T-helper 17 cell (primary cell): ENCODE data around the gene AP1M2. TPM values are rescaled to one million over a fixed set of nuclear protein-coding genes. Genes with fewer than 3 reads are reported as not detected.
"Not testable (repeated sequence)": the region's sequence is repeated elsewhere in the genome, so short reads cannot be mapped to it uniquely, and the experiment has no call there.

Experiments used
- ATAC-seq: fragments of 150-1000 bp; cut with Tn5 transposase; 2 replicates; pipeline ENCODE4 v1.10.0; 2021; ENCODE audit warnings: mild to moderate bottlenecking, moderate library complexity
- DNase-seq, 3 donors: peaks; one replicate each; pipeline versions ENCODE4 v3.0.0 to v3.0.0-alpha.2; 2020 to 2021
- H3K9me3 ChIP-seq: one replicate; pipeline ENCODE4 v1.7.0; 2013; ENCODE audit warnings: low read length, mild to moderate bottlenecking; ENCODE audit not compliant: control insufficient read depth, poor library complexity, severe bottlenecking
- H3K27ac Mint-ChIP-seq: one replicate; pipeline ENCODE4 v1.8.0; 2022; ENCODE audit warnings: mild to moderate bottlenecking, moderate library complexity, mixed read lengths
- H3K27me3 Mint-ChIP-seq: one replicate; pipeline ENCODE4 v1.8.0; 2022; ENCODE audit warnings: mixed read lengths
- H3K36me3 Mint-ChIP-seq: one replicate; pipeline ENCODE4 v1.8.0; 2022; ENCODE audit warnings: low read depth, mixed read lengths
- H3K4me1 Mint-ChIP-seq: one replicate; pipeline ENCODE4 v1.8.0; 2022; ENCODE audit warnings: mild to moderate bottlenecking, mixed read lengths
- H3K4me3 Mint-ChIP-seq: one replicate; pipeline ENCODE4 v1.8.0; 2022; ENCODE audit warnings: mild to moderate bottlenecking, moderate library complexity, mixed read lengths
- total RNA-seq, 4 donors: library from RNA in 2 of 4; stranded (reverse) in 2 of 4; gene quantifications; one replicate each; pipeline ENCODE4 v1.2.3 and lab custom pipeline; 2022 to 2026

The AP1M2 gene
- total RNA-seq, 2 donors from 2014 or later: 2.0 TPM; not detected in 1

DNA sequence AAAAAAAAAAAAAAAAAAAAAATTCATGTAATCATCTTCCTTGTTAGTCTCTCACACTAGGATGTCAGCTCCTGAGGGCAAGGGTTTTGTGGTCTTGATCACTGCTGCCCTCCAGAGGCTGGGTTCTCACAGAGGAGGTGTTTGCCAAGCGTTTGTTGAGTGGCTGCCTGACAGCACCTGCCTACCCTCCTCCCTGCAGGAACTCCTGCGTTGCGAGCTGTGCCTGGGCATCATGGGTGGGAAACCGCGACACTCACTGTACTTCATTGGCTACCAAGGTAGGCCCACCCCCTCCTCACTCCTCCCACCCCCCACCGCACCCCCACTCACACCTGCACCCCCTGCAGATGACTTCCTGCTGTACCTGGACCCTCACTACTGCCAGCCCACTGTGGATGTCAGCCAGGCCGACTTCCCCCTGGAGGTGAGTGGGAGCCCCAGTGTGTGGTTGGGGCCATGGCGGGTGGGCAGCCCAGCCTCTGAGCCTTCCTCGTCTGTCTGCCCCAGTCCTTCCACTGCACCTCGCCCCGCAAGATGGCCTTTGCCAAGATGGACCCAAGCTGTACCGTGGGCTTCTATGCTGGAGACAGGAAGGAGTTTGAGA is 35.3 kb downstream of the AP1M2 start:
- no peaks in the 10 kb centered on the region for H3K27me3 Mint-ChIP-seq
- no peak for DNase-seq
- ATAC-seq: no peak
- H3K27ac Mint-ChIP-seq: peak overlapping the region; percentile 89
- H3K4me1 Mint-ChIP-seq: peaks cover 22% of the 10 kb centered on the region
- H3K36me3 Mint-ChIP-seq: no peaks in the 10 kb centered on the region
- H3K9me3 ChIP-seq: no peaks in the 10 kb centered on the region
- no peak overlapping the region for H3K4me3 Mint-ChIP-seq

DNA sequence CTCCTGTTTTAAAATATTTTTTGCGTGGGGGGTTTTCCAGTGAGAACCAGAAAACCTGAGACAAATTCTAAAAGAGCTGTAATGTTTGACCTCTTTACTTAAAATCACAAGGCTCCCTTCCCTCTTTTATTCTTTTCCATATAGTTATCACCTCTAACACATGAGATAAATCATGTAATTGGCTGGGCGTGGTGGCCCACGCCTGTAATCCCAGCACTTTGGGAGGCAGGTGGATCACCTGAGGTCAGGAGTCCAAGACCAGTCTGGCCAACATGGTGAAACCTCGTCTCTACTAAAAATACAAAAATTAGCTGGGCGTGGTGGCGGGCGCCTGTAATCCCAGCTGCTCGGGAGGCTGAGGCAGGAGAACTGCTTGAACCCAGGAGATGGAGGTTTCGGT is 36.1 kb downstream of the AP1M2 start:
- Mint-ChIP-seq H3K27ac (peak overlapping the region; percentile 16), H3K4me1 (peaks cover 22% of the 10 kb centered on the region)
- not testable (repeated sequence) for DNase-seq, H3K9me3 ChIP-seq, H3K36me3 Mint-ChIP-seq, H3K4me3 Mint-ChIP-seq, ATAC-seq, H3K27me3 Mint-ChIP-seq

DNA sequence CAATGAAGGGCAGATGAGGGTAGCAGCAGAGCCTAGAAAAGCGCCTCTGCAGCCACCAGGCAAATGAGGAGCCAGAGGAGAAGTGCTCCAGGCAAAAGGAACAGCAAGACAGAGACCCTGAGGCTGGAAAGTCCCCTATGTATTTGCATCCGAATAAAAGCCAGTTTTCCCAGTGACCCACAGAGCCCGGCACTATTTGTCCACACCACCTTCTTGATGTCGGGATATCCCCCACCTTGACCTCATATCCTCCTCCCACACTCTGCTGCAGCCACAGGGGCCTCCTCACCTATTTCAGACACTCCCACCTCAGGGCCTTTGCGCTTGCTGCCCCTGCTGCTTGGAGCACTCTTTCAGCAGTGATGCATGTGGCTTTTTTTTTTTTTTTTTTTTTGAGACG is 36.8 kb downstream of the AP1M2 start:
- no peak for DNase-seq
- Mint-ChIP-seq H3K27ac (peak overlapping the region; percentile 27), H3K4me1 (peaks cover 20% of the 10 kb centered on the region), H3K27me3 (no peaks in the 10 kb centered on the region), H3K36me3 (no peaks in the 10 kb centered on the region), H3K4me3 (no peak overlapping the region)
- H3K9me3 ChIP-seq: no peaks in the 10 kb centered on the region
- no peak for ATAC-seq

DNA sequence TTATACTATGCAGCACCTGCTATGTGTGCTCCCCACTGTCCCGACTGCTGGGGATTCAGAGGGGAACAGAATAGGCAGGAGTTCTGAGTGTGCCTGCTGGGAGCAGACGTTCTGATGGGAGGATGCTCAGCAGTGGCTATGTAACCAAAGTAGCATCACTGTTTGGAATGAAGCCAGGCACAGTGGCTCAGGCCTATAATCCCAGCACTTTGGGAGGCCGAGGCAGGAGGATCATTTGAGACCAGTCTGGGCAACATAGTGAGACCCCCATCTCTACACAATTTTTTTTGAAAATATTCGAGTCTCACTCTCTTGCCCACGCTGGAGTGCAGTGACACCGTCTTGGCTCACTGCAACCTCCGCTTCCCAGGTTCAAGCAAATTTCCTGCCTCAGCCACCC is 37.4 kb downstream of the AP1M2 start:
- H3K9me3 ChIP-seq: no peaks in the 10 kb centered on the region
- ATAC-seq (no peak), DNase-seq (no peak)
- Mint-ChIP-seq H3K27ac (peak overlapping the region; percentile 27), H3K4me1 (peaks cover 24% of the 10 kb centered on the region), H3K27me3 (no peaks in the 10 kb centered on the region), H3K4me3 (no peak overlapping the region), H3K36me3 (no peaks in the 10 kb centered on the region)

DNA sequence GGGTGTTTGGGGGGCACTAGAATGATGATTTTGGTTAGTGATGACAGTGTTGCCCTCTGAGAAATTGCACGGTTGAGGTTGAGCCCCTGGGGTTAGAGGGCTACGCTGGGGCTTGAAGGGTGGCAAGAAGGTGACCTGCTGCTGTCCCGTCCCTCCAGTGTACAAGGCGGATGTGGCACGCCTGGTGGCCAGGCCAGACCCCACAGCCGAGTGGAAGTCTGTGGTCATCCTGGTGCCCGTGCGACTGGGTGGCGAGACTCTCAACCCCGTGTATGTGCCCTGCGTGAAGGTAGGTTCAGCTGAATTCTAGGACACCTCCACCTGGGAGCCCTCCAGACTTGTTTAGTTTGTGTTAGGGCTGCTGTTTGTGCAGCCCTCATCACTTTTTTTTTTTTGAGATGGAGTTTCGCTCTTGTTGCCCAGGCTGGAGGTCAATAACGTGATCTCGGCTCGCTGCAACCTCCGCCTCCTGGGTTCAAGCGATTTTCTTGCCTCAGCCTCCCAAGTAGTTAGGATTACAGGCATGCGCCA is 38.3 kb downstream of the AP1M2 start:
- no peak overlapping the region for H3K4me3 Mint-ChIP-seq
- no peaks in the 10 kb centered on the region for H3K27me3 Mint-ChIP-seq
- ATAC-seq (no peak), DNase-seq (no peak)
- H3K36me3 Mint-ChIP-seq: no peaks in the 10 kb centered on the region
- H3K27ac Mint-ChIP-seq: peak overlapping the region; percentile 9
- no peaks in the 10 kb centered on the region for H3K9me3 ChIP-seq
- peaks cover 23% of the 10 kb centered on the region for H3K4me1 Mint-ChIP-seq

DNA sequence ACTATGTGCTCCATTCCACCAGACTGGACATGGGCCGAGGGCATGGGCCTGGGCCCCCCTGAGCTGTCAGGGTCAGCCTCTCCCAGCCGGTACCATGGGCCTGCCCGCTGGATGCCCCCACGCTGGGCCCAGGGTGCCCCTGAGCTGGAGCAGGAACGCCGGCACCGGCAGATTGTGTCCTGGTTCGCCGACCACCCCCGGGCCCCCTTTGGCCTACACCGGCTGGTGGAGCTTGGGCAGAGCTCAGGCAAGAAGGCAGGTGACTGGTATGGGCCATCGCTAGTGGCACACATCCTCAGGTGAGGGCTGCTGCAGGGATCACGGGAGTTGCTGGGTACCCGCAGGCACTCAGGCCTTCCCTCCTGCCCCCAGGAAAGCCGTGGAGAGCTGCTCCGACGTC is 40.3 kb downstream of the AP1M2 start:
- no peaks in the 10 kb centered on the region for H3K9me3 ChIP-seq
- Mint-ChIP-seq H3K36me3 (no peaks in the 10 kb centered on the region), H3K27me3 (no peaks in the 10 kb centered on the region), H3K4me1 (peaks cover 13% of the 10 kb centered on the region), H3K4me3 (no peak overlapping the region), H3K27ac (no peak overlapping the region)
- no peak for ATAC-seq
- DNase-seq: no peak

DNA sequence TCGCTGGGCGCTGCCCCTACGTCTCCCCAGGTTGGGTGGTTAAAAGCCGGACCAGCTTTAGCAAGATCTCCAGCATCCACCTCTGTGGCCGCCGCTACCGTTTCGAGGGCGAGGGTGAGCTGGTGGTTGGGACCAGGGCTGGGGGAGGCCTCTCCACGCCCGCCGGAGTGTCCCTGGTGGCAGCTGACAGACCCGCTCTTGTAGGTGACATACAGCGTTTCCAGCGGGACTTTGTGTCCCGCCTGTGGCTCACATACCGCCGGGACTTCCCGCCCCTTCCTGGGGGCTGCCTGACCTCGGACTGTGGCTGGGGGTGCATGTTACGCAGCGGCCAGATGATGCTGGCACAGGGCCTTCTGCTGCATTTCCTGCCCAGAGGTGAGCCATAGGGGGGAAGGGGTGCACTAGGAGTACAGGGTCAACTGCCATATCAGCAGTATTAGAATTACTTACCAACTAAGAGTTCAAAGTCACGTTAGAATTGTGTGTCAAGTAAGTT is 42.3 kb downstream of the AP1M2 start:
- Mint-ChIP-seq H3K4me1 (peaks cover 13% of the 10 kb centered on the region), H3K4me3 (peak overlapping the region; percentile 94), H3K27ac (peak overlapping the region; percentile 87), H3K27me3 (peaks cover 8% of the 10 kb centered on the region), H3K36me3 (no peaks in the 10 kb centered on the region)
- ATAC-seq: no peak
- H3K9me3 ChIP-seq: no peaks in the 10 kb centered on the region
- DNase-seq: no peak

DNA sequence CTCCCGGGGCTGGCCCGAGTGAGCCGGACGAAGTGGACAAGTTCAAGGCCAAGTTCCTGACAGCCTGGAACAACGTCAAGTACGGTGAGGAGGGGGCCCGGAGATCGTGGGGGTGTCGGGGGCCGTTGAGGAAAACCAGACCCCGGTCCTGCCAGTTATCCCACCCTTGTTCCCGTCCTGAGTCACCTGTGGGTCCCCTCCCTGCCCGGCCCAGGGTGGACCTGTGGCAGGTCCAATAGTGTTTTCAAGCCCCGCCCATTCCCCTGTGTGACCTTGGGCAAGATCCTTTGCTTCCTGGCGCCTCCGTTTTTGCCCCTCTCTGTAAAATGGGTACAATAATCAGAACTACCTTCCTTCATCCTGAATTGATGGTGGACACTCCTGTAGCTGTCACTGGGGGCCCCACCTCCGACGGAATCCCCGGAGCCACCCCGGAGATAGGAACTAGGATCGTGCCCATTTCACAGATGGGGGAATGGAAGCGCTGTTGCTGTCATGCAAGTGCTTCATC is 42.8 kb downstream of the AP1M2 start:
- no peak for ATAC-seq
- DNase-seq: no peak

DNA sequence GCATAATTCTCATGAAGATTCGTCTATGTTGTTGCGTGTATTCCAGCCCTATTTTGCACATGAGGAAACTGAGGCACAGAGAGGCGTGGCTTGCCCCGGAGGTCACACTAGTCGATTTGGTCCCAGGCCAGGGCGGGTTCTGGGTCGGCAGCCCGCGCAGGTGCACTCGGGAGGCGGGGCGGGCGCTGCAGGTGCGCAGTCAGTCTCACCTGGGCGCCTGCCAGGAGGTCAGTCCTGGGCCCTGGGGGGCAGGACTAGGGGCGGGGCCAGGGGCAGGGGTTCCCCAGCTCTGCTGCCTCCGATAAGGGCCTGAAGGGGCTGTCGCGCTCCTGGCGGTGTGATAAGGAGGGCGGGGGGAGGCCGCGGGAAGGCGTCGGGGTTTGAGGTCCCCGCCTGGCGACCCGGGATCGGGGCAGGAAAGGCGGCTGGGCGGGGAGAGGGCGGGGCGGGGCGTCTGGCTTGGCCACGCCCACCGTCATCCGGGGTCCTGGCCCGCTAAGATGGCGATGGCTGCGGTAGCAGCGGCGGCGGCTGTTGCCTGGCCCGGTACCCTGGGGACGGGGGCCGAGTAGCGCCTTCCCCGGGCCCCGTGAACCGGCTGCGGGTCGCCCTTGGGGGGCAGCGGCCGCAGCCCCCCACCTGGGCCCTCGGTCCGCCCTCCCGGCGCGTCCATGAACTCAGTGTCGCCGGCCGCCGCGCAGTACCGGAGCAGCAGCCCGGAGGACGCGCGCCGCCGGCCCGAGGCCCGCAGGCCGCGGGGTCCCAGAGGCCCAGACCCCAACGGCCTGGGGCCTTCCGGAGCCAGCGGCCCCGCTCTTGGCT is 43.5 kb downstream of the AP1M2 start, which contains the start of gene ATG4D:
TSS of gene ATG4D (plus strand) at position 485 of the 822 bp plus-strand sequence. CDS start at position 672, 187 bp downstream.
- Mint-ChIP-seq H3K4me3 (peak within 1 kb of the TSS; percentile 94), H3K27me3 (peaks cover 15% of the 10 kb centered on the region), H3K36me3 (no peaks in the 10 kb centered on the region), H3K27ac (peak within 1 kb of the TSS; percentile 87), H3K4me1 (peaks cover 13% of the 10 kb centered on the region)
- no peaks in the 10 kb centered on the region for H3K9me3 ChIP-seq
- DNase-seq: peak; percentile 76 to 86 (median 84)
- ATAC-seq: peak; percentile 90

More for the DNA sequence above, 42.8 kb downstream of the AP1M2 start:
- H3K4me3 Mint-ChIP-seq: peak overlapping the region; percentile 94
- no peaks in the 10 kb centered on the region for H3K9me3 ChIP-seq
- peaks cover 13% of the 10 kb centered on the region for H3K4me1 Mint-ChIP-seq
- no peaks in the 10 kb centered on the region for H3K36me3 Mint-ChIP-seq
- peak overlapping the region; percentile 87 for H3K27ac Mint-ChIP-seq
- peaks cover 9% of the 10 kb centered on the region for H3K27me3 Mint-ChIP-seq

DNA sequence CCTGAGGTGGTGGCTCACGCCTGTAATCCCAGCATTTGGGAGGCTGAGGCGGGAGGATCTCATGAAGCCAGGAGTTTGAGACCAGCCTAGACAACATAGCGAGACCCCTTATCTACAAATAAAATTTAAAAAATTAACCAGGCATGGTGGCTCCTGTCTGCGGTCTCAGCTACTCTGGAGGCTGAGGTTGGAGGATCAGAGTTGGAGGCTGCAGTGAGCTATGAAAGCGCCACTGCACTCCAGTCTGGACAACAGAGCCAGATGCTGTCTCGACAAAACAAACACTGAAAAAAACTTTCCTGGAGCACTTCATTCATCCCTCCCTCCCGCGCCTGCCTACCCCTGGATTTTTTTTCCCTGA is 44.1 kb downstream of the AP1M2 start:
- DNase-seq (no peak), ATAC-seq (no peak)
- Mint-ChIP-seq H3K27me3 (peaks cover 21% of the 10 kb centered on the region), H3K4me1 (peaks cover 13% of the 10 kb centered on the region), H3K4me3 (peak overlapping the region; percentile 81), H3K36me3 (no peaks in the 10 kb centered on the region), H3K27ac (peak overlapping the region; percentile 11)
- H3K9me3 ChIP-seq: no peaks in the 10 kb centered on the region

DNA sequence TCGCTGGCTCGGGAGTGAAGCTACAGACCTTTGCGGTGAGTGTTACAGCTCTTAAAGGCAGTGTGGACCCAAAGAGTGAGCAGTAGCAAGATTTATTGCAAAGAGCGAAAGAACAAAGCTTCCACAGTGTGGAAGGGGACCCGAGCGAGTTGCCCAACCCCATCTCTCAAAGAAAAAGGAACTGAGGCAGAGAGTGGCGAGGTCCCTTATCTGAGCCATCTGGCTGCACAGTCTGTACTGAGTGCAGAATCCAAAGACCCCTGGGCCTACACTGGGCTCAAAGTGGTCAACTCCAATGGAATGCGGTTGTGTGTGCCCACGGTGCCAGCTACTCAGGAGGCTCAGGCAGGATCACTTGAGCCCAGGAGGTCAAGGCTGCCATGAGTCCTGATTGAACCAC is 48.1 kb downstream of the AP1M2 start:
- ATAC-seq, H3K27ac Mint-ChIP-seq, H3K4me1 Mint-ChIP-seq, H3K36me3 Mint-ChIP-seq, H3K9me3 ChIP-seq, H3K4me3 Mint-ChIP-seq, DNase-seq: not testable (repeated sequence)
- H3K27me3 Mint-ChIP-seq: peaks cover 33% of the 10 kb centered on the region

DNA sequence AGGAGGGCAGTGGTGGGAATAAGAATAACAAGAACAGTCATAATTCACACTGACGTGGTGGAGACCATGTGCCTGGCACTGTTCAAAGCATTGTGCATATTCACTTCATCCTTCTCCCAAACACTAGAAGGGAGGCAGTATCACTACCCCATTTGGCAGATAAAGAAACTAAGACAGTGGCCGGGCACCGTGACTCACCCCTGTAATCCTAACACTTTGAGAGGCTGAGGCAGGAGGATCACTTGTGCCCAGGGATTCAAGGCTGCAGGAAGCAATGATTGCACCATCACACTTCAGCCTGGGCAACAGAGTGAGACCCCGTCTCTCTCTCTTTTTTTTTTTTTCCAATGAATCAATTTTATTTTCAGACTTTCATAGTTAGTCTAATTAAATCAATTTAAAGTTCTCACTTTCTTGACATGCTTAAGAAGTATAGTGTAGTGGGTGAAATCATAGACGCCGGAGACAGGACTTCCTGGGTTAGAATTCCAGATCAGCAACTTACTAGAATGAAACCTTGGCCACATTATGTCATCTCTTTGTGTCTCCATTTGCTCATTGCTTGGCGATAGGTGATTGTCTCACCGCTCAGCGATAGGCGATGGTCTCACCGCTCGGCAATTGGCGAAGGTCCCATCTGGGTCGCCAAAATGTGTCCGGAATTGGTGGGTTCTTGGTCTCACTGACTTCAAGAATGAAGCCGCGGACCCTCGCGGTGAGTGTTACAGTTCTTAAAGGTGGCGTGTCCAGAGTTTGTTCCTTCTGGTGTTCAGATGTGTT is 48.7 kb downstream of the AP1M2 start:
- Mint-ChIP-seq H3K4me1 (peaks cover 1% of the 10 kb centered on the region), H3K36me3 (no peaks in the 10 kb centered on the region), H3K4me3 (no peak overlapping the region), H3K27me3 (peaks cover 33% of the 10 kb centered on the region), H3K27ac (peak overlapping the region; percentile 2)
- DNase-seq (no peak), ATAC-seq (no peak)
- no peaks in the 10 kb centered on the region for H3K9me3 ChIP-seq

DNA sequence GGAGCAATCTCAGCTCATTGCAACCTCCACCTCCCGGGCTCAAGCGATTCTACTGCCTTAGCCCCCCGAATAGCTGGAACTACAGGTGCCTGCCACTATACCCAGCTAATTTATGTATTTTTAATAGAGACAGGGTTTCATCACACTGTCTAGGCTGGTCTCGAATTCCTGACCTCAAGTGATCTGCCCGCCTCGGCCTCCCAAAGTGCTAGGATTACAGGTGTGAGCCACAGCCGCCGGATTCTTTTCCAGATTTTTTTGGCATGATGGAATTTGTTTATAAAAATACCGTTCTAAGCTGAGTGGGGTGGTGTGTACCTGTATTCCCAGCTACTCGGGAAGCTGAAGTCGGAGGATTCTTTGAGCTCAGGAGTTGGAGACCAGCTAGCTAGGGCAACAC is 49.4 kb downstream of the AP1M2 start:
- Mint-ChIP-seq H3K27me3 (peaks cover 33% of the 10 kb centered on the region), H3K4me1 (no peaks in the 10 kb centered on the region), H3K4me3 (no peak overlapping the region), H3K36me3 (no peaks in the 10 kb centered on the region), H3K27ac (no peak overlapping the region)
- H3K9me3 ChIP-seq: no peaks in the 10 kb centered on the region
- ATAC-seq (no peak), DNase-seq (no peak)
